ENCODE results near the gene PRDM16. TPM values are rescaled to one million over a fixed set of nuclear protein-coding genes. Genes with fewer than 3 reads are reported as not detected.

PRDM16 gene
- total and polyA plus RNA-seq, 4 donors: 0.05 to 0.67 (median 0.19) TPM

- H3K27me3 ChIP-seq (ENCODE audit: control insufficient read depth in 4 of 4, insufficient read depth in 4 of 4, low read length in 3 of 4): no peaks in the 10 kb centered on the region
- no peak overlapping the region for H3K4me3 ChIP-seq (ENCODE audit: low read depth in 1 of 3, low read length in 3 of 3)
- WGBS: 91% methylated on average over 42 of the region's 42 CpGs
- no peaks in the 10 kb centered on the region for H3K4me1 ChIP-seq (ENCODE audit: control insufficient read depth in 4 of 4, insufficient read depth in 4 of 4, low read length in 3 of 4)
- H3K9ac ChIP-seq (ENCODE audit: low read depth in 1 of 2, low read length in 2 of 2): no peak overlapping the region
- H3K27ac ChIP-seq (ENCODE audit: low read depth in 1 of 2, low read length in 2 of 2): no peak overlapping the region
- no peak for DNase-seq (ENCODE audit: low spot score)
- no peaks in the 10 kb centered on the region for H3K36me3 ChIP-seq (ENCODE audit: control insufficient read depth in 4 of 4, insufficient read depth in 3 of 4, low read depth in 1 of 4, low read length in 3 of 4)
- TF ChIP-seq HNF4G (IDR thresholded peaks at IDR 0.05) (no peak), SP1 (IDR thresholded peaks at IDR 0.05) (no peak), REST (IDR thresholded peaks at IDR 0.05) (no peak), HNF4A (conservative IDR thresholded peaks at IDR 0.05) (no peak), ZBTB33 (IDR thresholded peaks at IDR 0.05) (no peak), FOXA1 (IDR thresholded peaks at IDR 0.05) (no peak), GABPA (IDR thresholded peaks at IDR 0.05 in 1 of 2, conservative IDR thresholded peaks at IDR 0.05 in 1 of 2) (no peak), RXRA (IDR thresholded peaks at IDR 0.05) (no peak), JUND (IDR thresholded peaks at IDR 0.05) (no peak), MAX (IDR thresholded peaks at IDR 0.05) (no peak), RAD21 (IDR thresholded peaks at IDR 0.05) (no peak), NR2F2 (IDR thresholded peaks at IDR 0.05) (no peak), FOXA2 (IDR thresholded peaks at IDR 0.05) (no peak), ATF3 (IDR thresholded peaks at IDR 0.05) (no peak), CTCF (IDR thresholded peaks at IDR 0.05; ENCODE audit: low read depth, low read length, missing input control) (no peak), TAF1 (conservative IDR thresholded peaks at IDR 0.05) (no peak), EGR1 (IDR thresholded peaks at IDR 0.05; ENCODE audit: low read depth in 2 of 2) (no peak), YY1 (IDR thresholded peaks at IDR 0.05) (no peak)
- H3K9me3 ChIP-seq (ENCODE audit: control insufficient read depth in 4 of 4, low read length in 3 of 4): no peaks in the 10 kb centered on the region
Measured at GRCh38 chr1:3082571-3083516, 13.8 kb downstream of the PRDM16 start.
